K562 (cell line): ENCODE data around the gene PRELID1. TPM values are rescaled to one million over a fixed set of nuclear protein-coding genes. Genes with fewer than 3 reads are reported as not detected.
"Not testable (repeated sequence)": the region's sequence is repeated elsewhere in the genome, so short reads cannot be mapped to it uniquely, and the experiment has no call there.

Source experiments
- ATAC-seq: fragments of 200-7000 bp; cut with Tn5 transposase; 3 replicates; pipeline ENCODE4 v1.9.1; 2020; ENCODE audit warnings: moderate library complexity
- BruUV-seq: library from RNA; stranded (reverse); fragments of 400-500 nt; replicated peaks from 2 replicates; lab custom pipeline; 2021; lab: Mats Ljungman, UMichigan
- CTCF ChIA-PET: fragments of 300-600 bp; formaldehyde crosslinking; extraction: SDS; loops from one replicate; lab custom pipeline; 2021; ENCODE audit warnings: low intra/inter-chr PET ratio; lab: Yijun Ruan, JAX
- POLR2A ChIA-PET: fragments of 300-600, 350-650 bp; sonication (Branson Sonifier 250); formaldehyde crosslinking; extraction: SDS; loops from one replicate; lab custom pipeline; 2021; ENCODE audit warnings: antibody characterized with exemption, inconsistent platforms; lab: Yijun Ruan, JAX
- DNase-seq, 4 experiments: peaks; one replicate each; pipeline versions ENCODE4 v3.0.0 to v3.0.0-alpha.2; 2011 to 2018; ENCODE audit warnings: low spot score in 3 of 4, mixed read lengths in 3 of 4; ENCODE audit errors: extremely low read depth in 1 of 4
- FAIRE-seq: peaks from 2 replicates; lab custom pipeline; 2011; peaks lifted over from hg19 to GRCh38; lab: Jason Lieb, UNC
- H2AFZ ChIP-seq: 2 replicates; pipeline ENCODE4 v1.6.0; 2011; ENCODE audit warnings: low read depth, low read length, control low read depth, inconsistent platforms
- H3K27ac ChIP-seq: fragments of 200-600 bp; 3 replicates; pipeline ENCODE4 v1.8.0; 2011; ENCODE audit warnings: low read depth, mild to moderate bottlenecking, control low read depth, inconsistent platforms, low read length, moderate library complexity, mixed read lengths; ENCODE audit errors: extremely low read depth
- H3K27me3 ChIP-seq, 2 experiments: fragments of 300-600 bp in 1 of 2; 2 replicates in 1 of 2; 3 replicates in 1 of 2; pipeline versions ENCODE4 v1.6.0 to v1.8.0; 2011; ENCODE audit warnings: inconsistent platforms in 2 of 2, low read length in 2 of 2, mild to moderate bottlenecking in 1 of 2, mixed read lengths in 1 of 2, moderate library complexity in 1 of 2; ENCODE audit not compliant: control insufficient read depth in 2 of 2, insufficient read depth in 2 of 2
- H3K36me3 ChIP-seq: fragments of 300-600 bp; 3 replicates; pipeline ENCODE4 v1.8.0; 2011; ENCODE audit warnings: mild to moderate bottlenecking, low read length, inconsistent platforms; ENCODE audit not compliant: control insufficient read depth, insufficient read depth
- H3K4me1 ChIP-seq, 2 experiments: fragments of 200-600 bp in 1 of 2; replicated peaks in 1 of 2; 2 replicates in 1 of 2; 3 replicates in 1 of 2; pipeline versions ENCODE4 v1.5.1 to v1.8.0; 2011; ENCODE audit warnings: inconsistent platforms in 2 of 2, low read length in 2 of 2, mild to moderate bottlenecking in 1 of 2, mixed read lengths in 1 of 2, moderate library complexity in 1 of 2; ENCODE audit not compliant: control insufficient read depth in 2 of 2, insufficient read depth in 2 of 2
- H3K4me2 ChIP-seq: 2 replicates; pipeline ENCODE4 v1.6.1; 2011; ENCODE audit warnings: low read length, control low read depth, inconsistent platforms, mixed read lengths; ENCODE audit not compliant: insufficient read depth
- H3K4me3 ChIP-seq: fragments of 200-600 bp; sonication (generic), shearing (Covaris generic); 2 replicates; pipeline ENCODE4 v1.5.1; 2016; ENCODE audit warnings: control low read depth, inconsistent platforms
- H3K79me2 ChIP-seq: fragments of 200-600 bp; 3 replicates; pipeline ENCODE4 v1.8.0; 2011; ENCODE audit warnings: low read length, inconsistent platforms; ENCODE audit not compliant: control insufficient read depth, insufficient read depth
- H3K9ac ChIP-seq, 2 experiments: 2 replicates each; pipeline versions ENCODE4 v1.6.0 to v1.6.1; 2011; ENCODE audit warnings: low read depth in 2 of 2, low read length in 2 of 2, control low read depth in 1 of 2, inconsistent platforms in 1 of 2, mild to moderate bottlenecking in 1 of 2, mixed read lengths in 1 of 2; ENCODE audit not compliant: insufficient read depth in 1 of 2
- H3K9me1 ChIP-seq: one replicate; pipeline ENCODE4 v1.6.0; 2011; ENCODE audit warnings: inconsistent platforms, mild to moderate bottlenecking, low read length, moderate library complexity; ENCODE audit not compliant: control insufficient read depth, insufficient read depth
- H3K9me3 ChIP-seq: replicated peaks from 2 replicates; pipeline ENCODE4 v1.5.1; 2011; ENCODE audit warnings: low read depth, low read length, inconsistent platforms; ENCODE audit not compliant: control insufficient read depth, insufficient read depth
- H4K20me1 ChIP-seq: replicated peaks from 2 replicates; pipeline ENCODE4 v1.6.1; 2011; ENCODE audit warnings: low read length, inconsistent platforms, mixed read lengths; ENCODE audit not compliant: control insufficient read depth, insufficient read depth
- CBX1 ChIP-seq: sonication (generic); IDR thresholded peaks from 2 replicates; pipeline ENCODE4 v1.6.1; 2016; ENCODE audit warnings: antibody characterized with exemption, low read depth, mild to moderate bottlenecking
- ELF4 ChIP-seq: fragments of 450-650 bp; formaldehyde crosslinking; IDR thresholded peaks from 2 replicates; pipeline ENCODE4 v1.4.0; 2022; ENCODE audit warnings: missing genetic modification characterization
- FOXA1 ChIP-seq: fragments of 450-650 bp; IDR thresholded peaks from 2 replicates; pipeline ENCODE4 v1.6.1; 2016; ENCODE audit warnings: mild to moderate bottlenecking, borderline replicate concordance
- HMGN3 ChIP-seq: IDR thresholded peaks from 2 replicates; pipeline ENCODE4 v1.6.1; 2011; ENCODE audit warnings: borderline replicate concordance, low read depth, mild to moderate bottlenecking, mixed read lengths, low read length; ENCODE audit not compliant: insufficient read length; ENCODE audit errors: extremely low read depth
- PCBP1 ChIP-seq: fragments of 200-400 bp; formaldehyde crosslinking; IDR thresholded peaks from 2 replicates; pipeline ENCODE4 v1.6.1; 2018; ENCODE audit warnings: mild to moderate bottlenecking, low read depth, low read length; ENCODE audit not compliant: poor library complexity, severe bottlenecking
- POLR2AphosphoS5 ChIP-seq: IDR thresholded peaks from 2 replicates; pipeline ENCODE4 v1.6.1; 2011; ENCODE audit warnings: mild to moderate bottlenecking, low read depth, low read length, moderate library complexity; ENCODE audit not compliant: control insufficient read depth, insufficient read depth
- POLR2B ChIP-seq: fragments of 450-650 bp; IDR thresholded peaks from 2 replicates; pipeline ENCODE4 v1.6.1; 2018; ENCODE audit warnings: low read depth; ENCODE audit not compliant: partially characterized antibody
- RB1 ChIP-seq: fragments of 450-650 bp; IDR thresholded peaks from 2 replicates; pipeline ENCODE4 v1.6.1; 2017; ENCODE audit warnings: low read depth, mild to moderate bottlenecking
- RBFOX2 ChIP-seq: fragments of 200-400 bp; formaldehyde crosslinking; IDR thresholded peaks from 2 replicates; pipeline ENCODE4 v1.6.1; 2017; ENCODE audit warnings: low read depth, mild to moderate bottlenecking, low read length, moderate library complexity
- SUPT5H ChIP-seq: fragments of 450-650 bp; IDR thresholded peaks from 2 replicates; pipeline ENCODE4 v1.6.1; 2016
- ZNF347 ChIP-seq: fragments of 450-650 bp; formaldehyde crosslinking; IDR thresholded peaks from 2 replicates; pipeline ENCODE4 v1.4.0; 2020; ENCODE audit warnings: low read depth, mild to moderate bottlenecking, moderate library complexity
- WGBS: fragments of 100-300 bp; shearing (Covaris generic); methylation state at CpG from one replicate; pipeline ENCODE4 v1.1.6; 2016; ENCODE audit warnings: low coverage, mixed read lengths; ENCODE audit not compliant: insufficient coverage; ENCODE audit errors: missing lambda C conversion rate; 5-methylcytosine and 5-hydroxymethylcytosine counted together
- in situ Hi-C: fragments of 300-500 bp; cut with MboI; formaldehyde crosslinking; loops from 4 replicates; pipeline ENCODE4 v1.15.0; 2018; ENCODE audit warnings: inconsistent platforms, mixed read lengths
- intact Hi-C: fragments of 100-400 bp; cut with micrococcal nuclease; formaldehyde crosslinking; loops from 2 replicates; pipeline ENCODE4 v1.14.2; 2022
- polyA plus RNA-seq, 8 experiments: library from polyadenylated mRNA; depleted of rRNA in 4 of 8; stranded (reverse) in 5 of 8; unstranded in 3 of 8; fragments of >200 nt; fragmentation: Nextera tagmentation in 2 of 8; fragmentation: Illumina TruSeq in 1 of 8; extraction: Ambion mirVana in 2 of 8; extraction: Trizol in 1 of 8; gene quantifications; 2 replicates each; pipeline versions ENCODE4 v1.2.1 to v1.2.3, GENCODE V29; 2011 to 2014; ENCODE audit warnings: inconsistent platforms in 1 of 8, missing spikeins in 1 of 8
- total RNA-seq, 7 experiments: library from RNA; depleted of rRNA in 6 of 7; stranded (reverse); fragments of >200 nt in 6 of 7; fragmentation: Illumina TruSeq in 2 of 7; extraction: Trizol in 2 of 7; gene quantifications; 2 replicates each; pipeline versions ENCODE4 v1.2.1 to v1.2.3, GENCODE V29; 2011 to 2021; ENCODE audit warnings: low replicate concordance in 1 of 7

The PRELID1 gene
- total and polyA plus RNA-seq, 9 of the 15 experiments (the other 6 are each of a cell fraction or from before 2014, with no cell fraction given), result 40.1 to 484 (median 340) TPM

GRCh38 chr5:177306103-177306640 lies 2.6 kb downstream of the PRELID1 start:
- POLR2A ChIA-PET, result interaction anchor here (1.0 to 1.4 kb wide), 3 partner anchors 8 to 121 kb away, joined by 3 to 5 read pairs (median 4); partner anchors contain the start of gene LMAN2
- DNase-seq, H3K9ac ChIP-seq, FAIRE-seq, H3K27ac ChIP-seq, ATAC-seq, H2AFZ ChIP-seq, CTCF ChIA-PET, H3K4me2 ChIP-seq, H3K9me1 ChIP-seq, in situ Hi-C loops, BruUV-seq, H3K4me3 ChIP-seq, H3K9me3 ChIP-seq, H3K27me3 ChIP-seq, H4K20me1 ChIP-seq: not testable (repeated sequence)
- H3K36me3 ChIP-seq, result peaks cover 46% of the 10 kb centered on the region
- WGBS, result 94% methylated on average over 11 of the region's 11 CpGs
- H3K79me2 ChIP-seq, result peaks cover 54% of the 10 kb centered on the region
- H3K4me1 ChIP-seq, result peaks cover 33 to 60% of the 10 kb centered on the region in 2 experiments; a peak in 4 of 5 replicates
- peak; percentile 58 for TF ChIP-seq RBFOX2
- TF ChIP-seq, all 486 proteins: peak for 1; not testable (repeated sequence) for 485
- intact Hi-C loops, result not testable (repeated sequence)

GRCh38 chr5:177306674-177307543 lies 3.3 kb downstream of the PRELID1 start:
- DNase-seq, result peak in 1 of 4 experiments; percentile 39
- no peak for ATAC-seq
- H3K9ac ChIP-seq, result peak overlapping the region in 1 of 2 experiments; percentile 40; a peak in 2 of 4 replicates
- peaks cover 26 to 62% of the 10 kb centered on the region in 2 experiments; a peak in 4 of 5 replicates for H3K4me1 ChIP-seq
- in situ Hi-C loops, result no loop called here
- FAIRE-seq, result no peak
- no peak overlapping the region for H3K4me2 ChIP-seq
- H3K27me3 ChIP-seq, result no peaks in the 10 kb centered on the region
- BruUV-seq, result no TSS peak
- H2AFZ ChIP-seq, result no peak overlapping the region
- H3K36me3 ChIP-seq, result peaks cover 39% of the 10 kb centered on the region
- peaks cover 4% of the 10 kb centered on the region for H4K20me1 ChIP-seq
- ChIA-PET POLR2A (interaction anchor here (0.6 to 1.8 kb wide), 5 partner anchors 9 to 120 kb away, joined by 3 to 6 read pairs (median 4); partner anchors contain the start of gene LMAN2), CTCF (no interaction called here)
- no peak overlapping the region for H3K27ac ChIP-seq
- intact Hi-C loops, result no loop called here
- no peak overlapping the region for H3K4me3 ChIP-seq
- H3K9me1 ChIP-seq, result no peaks in the 10 kb centered on the region
- H3K9me3 ChIP-seq, result no peaks in the 10 kb centered on the region
- H3K79me2 ChIP-seq, result peaks cover 53% of the 10 kb centered on the region
- 82% methylated on average over 14 of the region's 15 CpGs for WGBS
- TF ChIP-seq POLR2B (peak; percentile 45), RB1 (0 out of 2 replicates have a peak, but pooled peaks have one; percentile 17), SUPT5H (peak; percentile 73), ELF4 (CRISPR knock-in tag) (no peak), CBX1 (0 out of 2 replicates have a peak, but pooled peaks have one; percentile 23), ZNF347 (CRISPR knock-in tag) (no peak), POLR2AphosphoS5 (peak; percentile 61; the same call in 1 of the 2 replicates), HMGN3 (peak; percentile 8), PCBP1 (no peak), FOXA1 (no peak)
